Heart left ventricle (tissue), 16 donors: ENCODE measurements around the gene ARHGDIB. TPM values are rescaled to one million over a fixed set of nuclear protein-coding genes. Genes with fewer than 3 reads are reported as not detected.

Experiments
- ATAC-seq, 4 donors: fragments of 200-7000 bp; cut with Tn5 transposase; one replicate each; pipeline ENCODE4 v1.9.1; 2020 to 2022; ENCODE audit warnings: moderate library complexity in 4 of 4, mild to moderate bottlenecking in 3 of 4, moderate number of reproducible peaks in 1 of 4
- DNase-seq, 5 donors: peaks; one replicate each; pipeline ENCODE4 v3.0.0-alpha.2; 2020
- H3K27ac ChIP-seq, 12 donors: fragments of 200-600 bp; sonication (generic) in 4 of 12; one replicate each; pipeline versions ENCODE4 v1.5.0 to v1.8.0; 2016 to 2022; ENCODE audit warnings: mild to moderate bottlenecking in 2 of 12
- H3K27me3 ChIP-seq, 9 donors: fragments of 200-600 bp; sonication (generic) in 2 of 9; one replicate each; pipeline versions ENCODE4 v1.5.1 to v1.8.0; 2016 to 2022; ENCODE audit warnings: mild to moderate bottlenecking in 3 of 9
- H3K36me3 ChIP-seq, 9 donors: fragments of 200-600 bp; sonication (generic) in 2 of 9; one replicate each; pipeline versions ENCODE4 v1.5.0 to v1.8.0; 2018 to 2022; ENCODE audit warnings: mild to moderate bottlenecking in 2 of 9
- H3K4me1 ChIP-seq, 12 donors: fragments of 200-600 bp; sonication (generic) in 4 of 12; one replicate each; pipeline versions ENCODE4 v1.5.0 to v1.8.0; 2016 to 2022; ENCODE audit warnings: mild to moderate bottlenecking in 3 of 12
- H3K4me3 ChIP-seq, 12 donors: fragments of 200-600 bp; sonication (generic) in 4 of 12; one replicate each; pipeline versions ENCODE4 v1.5.0 to v1.8.0; 2017 to 2022; ENCODE audit warnings: mild to moderate bottlenecking in 9 of 12, moderate library complexity in 4 of 12
- H3K9me3 ChIP-seq, 12 donors: fragments of 200-600 bp; sonication (generic) in 4 of 12; one replicate each; pipeline versions ENCODE4 v1.5.0 to v1.8.0; 2016 to 2022; ENCODE audit warnings: mild to moderate bottlenecking in 1 of 12
- CTCF ChIP-seq, 12 donors: fragments of 200-600 bp; sonication (generic) in 4 of 12; IDR thresholded peaks; one replicate each; pipeline versions ENCODE4 v1.5.0 to v1.8.0; 2018 to 2022; ENCODE audit warnings: antibody characterized with exemption in 12 of 12, mild to moderate bottlenecking in 5 of 12
- POLR2A ChIP-seq, 2 donors: fragments of 450-650 bp; IDR thresholded peaks; one replicate each; pipeline ENCODE4 v1.6.1; 2017; ENCODE audit warnings: antibody characterized with exemption in 2 of 2, mild to moderate bottlenecking in 2 of 2, moderate library complexity in 2 of 2
- WGBS, 4 donors: extraction: QIAGEN DNeasy Blood & Tissue Kit in 2 of 4; methylation state at CpG; one replicate each; pipeline versions ENCODE4 v1.1.5 to v1.1.7; 2013 to 2018; 5-methylcytosine and 5-hydroxymethylcytosine counted together
- intact Hi-C, 10 donors: fragments of 100-400 bp; cut with DNase I; formaldehyde crosslinking; loops; one replicate each; pipeline versions ENCODE4 v1.11.1 to v1.14.2; 2022
- polyA plus RNA-seq, 2 donors: library from polyadenylated mRNA; stranded (reverse); fragments of 200-250 nt; gene quantifications; one replicate each; pipeline ENCODE4 v1.2.3, GENCODE V29; 2013
- total RNA-seq, 9 donors: library from RNA; depleted of rRNA in 2 of 9; stranded (reverse); fragments of >200 nt in 2 of 9; fragmentation: NEBNext Ultra II Directional in 3 of 9; extraction: Animal tissue kit (Norgen Biotek cat#: 25700) in 3 of 9; gene quantifications; one replicate each; pipeline versions ENCODE4 v1.1.0 to v1.2.4, GENCODE V29; 2016 to 2023
- donor health status: ischemic (EF 13 %, LVEDD 7.1; RV severe dilation, severe dysfunction).
- donor health status: healthy with polysubstance abuse.
- donor health status: DM: no; HTN: yes; CAD: no.
- donor health status: DM: no; HTN: no; CAD: no.
- donor health status: ischemic (EF 25% LVEDD 6.9; RV normal size, moderate dysfunction).
- donor health status: ischemic (EF 25% LVEDD 5.7; RV mildly dilated, moderate dysfunction).
- donor health status: healthy.
- donor health status: DM: yes; HTN: yes; CAD: no.
- donor health status: ischemic (EF 35%, LVEDD 5.7; RV mildly dilated, moderate dysfunction).
- donor health status: nonischemic (EF 11% LVEDD 7.7; RV severe dilation, severe dysfunction).
- donor health status: DM: yes; HTN: yes; CAD: no.
- donor health status: PGD.
- donor health status: ischemic (EF 29% LVEDD 5.4; RV normal size, mild dysfunction).
- donor health status: nonischemic (EF 23%, LVEDD 6.1; RV moderate dilation, normal function).

ARHGDIB gene
- total and polyA plus RNA-seq, 11 donors = 30.5 to 256 (median 65.8) TPM

- ATAC-seq = no peak
- intact Hi-C loops = loop anchor here (1.0 to 10.0 kb wide), 11 partner anchors 149 to 757 kb away; partner anchors contain the start of genes ART4 (in 2 of the 10) and RERG (in 2 of the 10)
These were observed 33.2 kb upstream of the ARHGDIB start for GRCh38 chr12:14994610-14995009.

GRCh38 chr12:14993537-14994266, 32.3 kb upstream of the ARHGDIB start:
- peak in 2 of 4 donors; percentile 41 to 63 for ATAC-seq
- Histone ChIP-seq H3K27me3 (no peaks in the 10 kb centered on the region), H3K4me3 (no peak overlapping the region), H3K27ac (no peak overlapping the region), H3K36me3 (no peaks in the 10 kb centered on the region), H3K9me3 (peaks cover 0 to 15% (median 2%) of the 10 kb centered on the region in 12 donors), H3K4me1 (peaks cover 0 to 36% (median 3%) of the 10 kb centered on the region in 12 donors)
- WGBS, 4 donors = 66 to 71% (median 70%) methylated on average over 4 of the region's 4 CpGs
- intact Hi-C loops = loop anchor here in 8 of 10 donors (2.0 to 10.0 kb wide), 7 partner anchors 149 to 756 kb away; partner anchors contain the start of genes ART4 (in 2 of the 8) and RERG (in 1 of the 8)
- TF ChIP-seq CTCF (IDR thresholded peaks at IDR 0.05) (no peak), POLR2A (IDR thresholded peaks at IDR 0.05) (no peak)
- DNase-seq = no peak

More at GRCh38 chr12:14994610-14995009, 33.2 kb upstream of the ARHGDIB start:
- Histone ChIP-seq H3K27me3 (no peaks in the 10 kb centered on the region), H3K4me1 (peaks cover 0 to 28% (median 2%) of the 10 kb centered on the region in 12 donors), H3K9me3 (peaks cover 0 to 15% (median 2%) of the 10 kb centered on the region in 12 donors), H3K36me3 (no peaks in the 10 kb centered on the region), H3K27ac (no peak overlapping the region), H3K4me3 (no peak overlapping the region)
- 60 to 80% (median 72%) methylated on average over 3 of the region's 3 CpGs for WGBS, 4 donors
- no peak for DNase-seq
- no peak for TF ChIP-seq POLR2A (IDR thresholded peaks at IDR 0.05)
- no peak for TF ChIP-seq CTCF (IDR thresholded peaks at IDR 0.05)

GRCh38 chr12:14993117-14993516, 31.7 kb upstream of the ARHGDIB start:
- H3K9me3 ChIP-seq = peaks cover 0 to 15% (median 2%) of the 10 kb centered on the region in 12 donors
- intact Hi-C loops = loop anchor here in 6 of 10 donors (5.0 to 10.0 kb wide), 5 partner anchors 232 to 756 kb away; partner anchors contain the start of gene RERG (in 1 of the 6)
- ATAC-seq (no peak), DNase-seq (no peak)
- no peaks in the 10 kb centered on the region for H3K36me3 ChIP-seq
- no peaks in the 10 kb centered on the region for H3K27me3 ChIP-seq
- no peak overlapping the region for H3K4me3 ChIP-seq
- no peak for TF ChIP-seq POLR2A (IDR thresholded peaks at IDR 0.05)
- TF ChIP-seq CTCF (IDR thresholded peaks at IDR 0.05) = no peak
- 87 to 91% (median 90%) methylated on average over 5 of the region's 5 CpGs for WGBS, 4 donors
- H3K27ac ChIP-seq = no peak overlapping the region
- peaks cover 0 to 39% (median 3%) of the 10 kb centered on the region in 12 donors for H3K4me1 ChIP-seq

GRCh38 chr12:14992673-14993072, 31.3 kb upstream of the ARHGDIB start:
- H3K4me1 ChIP-seq = peaks cover 0 to 41% (median 3%) of the 10 kb centered on the region in 12 donors
- intact Hi-C loops = loop anchor here in 6 of 10 donors (5.0 to 10.0 kb wide), 5 partner anchors 232 to 755 kb away; partner anchors contain the start of gene RERG (in 1 of the 6)
- H3K27ac ChIP-seq = no peak overlapping the region
- WGBS, 4 donors = 91 to 96% (median 93%) methylated on average over 3 of the region's 3 CpGs
- peaks cover 0 to 15% (median 2%) of the 10 kb centered on the region in 12 donors for H3K9me3 ChIP-seq
- H3K27me3 ChIP-seq = no peaks in the 10 kb centered on the region
- no peaks in the 10 kb centered on the region for H3K36me3 ChIP-seq
- no peak overlapping the region for H3K4me3 ChIP-seq
- DNase-seq (no peak), ATAC-seq (no peak)
- TF ChIP-seq POLR2A (IDR thresholded peaks at IDR 0.05) = no peak
- no peak for TF ChIP-seq CTCF (IDR thresholded peaks at IDR 0.05)
